RWPE2 (cell line): Measurements from ENCODE around the gene SMAD6.

Experiments used
- ATAC-seq: fragments of 200-7000 bp; cut with Tn5 transposase; 3 replicates; pipeline ENCODE4 v1.9.1; 2021; ENCODE audit warnings: low read depth
- DNase-seq: peaks from one replicate; pipeline ENCODE4 v3.0.0-alpha.2; 2020; ENCODE audit warnings: low spot score
- H3K27ac ChIP-seq: fragments of 450-650 bp; 2 replicates; pipeline ENCODE4 v1.5.1; 2017; ENCODE audit warnings: mild to moderate bottlenecking; ENCODE audit not compliant: poor library complexity, severe bottlenecking
- H3K27me3 ChIP-seq: fragments of 250-450 bp; sonication (Bioruptor Pico); 2 replicates; pipeline ENCODE4 v1.5.1; 2021; ENCODE audit warnings: mild to moderate bottlenecking, moderate library complexity; ENCODE audit not compliant: insufficient read depth, poor library complexity, severe bottlenecking
- H3K36me3 ChIP-seq: fragments of 250-450 bp; sonication (Bioruptor Pico); 2 replicates; pipeline ENCODE4 v1.5.1; 2020; ENCODE audit warnings: low read depth, mild to moderate bottlenecking, moderate library complexity
- H3K4me1 ChIP-seq: fragments of 250-450 bp; sonication (Bioruptor Pico); 2 replicates; pipeline ENCODE4 v1.5.1; 2021; ENCODE audit warnings: mild to moderate bottlenecking, moderate library complexity; ENCODE audit not compliant: insufficient read depth, poor library complexity, severe bottlenecking
- H3K4me3 ChIP-seq: fragments of 250-450 bp; sonication (Bioruptor Pico); 2 replicates; pipeline ENCODE4 v1.5.1; 2021; ENCODE audit warnings: mild to moderate bottlenecking, moderate library complexity; ENCODE audit not compliant: severe bottlenecking
- H3K9me3 ChIP-seq: fragments of 250-450 bp; sonication (Bioruptor Pico); 2 replicates; pipeline ENCODE4 v1.5.1; 2021; ENCODE audit warnings: mild to moderate bottlenecking, moderate library complexity; ENCODE audit not compliant: severe bottlenecking
- TF ChIP-seq, protein P1 (sequence below): fragments of 450-650 bp; IDR thresholded peaks from one replicate; pipeline ENCODE4 v1.5.1; 2017; ENCODE audit warnings: mild to moderate bottlenecking, moderate library complexity; ENCODE audit not compliant: poor library complexity, severe bottlenecking

SMAD6 gene

DNA sequence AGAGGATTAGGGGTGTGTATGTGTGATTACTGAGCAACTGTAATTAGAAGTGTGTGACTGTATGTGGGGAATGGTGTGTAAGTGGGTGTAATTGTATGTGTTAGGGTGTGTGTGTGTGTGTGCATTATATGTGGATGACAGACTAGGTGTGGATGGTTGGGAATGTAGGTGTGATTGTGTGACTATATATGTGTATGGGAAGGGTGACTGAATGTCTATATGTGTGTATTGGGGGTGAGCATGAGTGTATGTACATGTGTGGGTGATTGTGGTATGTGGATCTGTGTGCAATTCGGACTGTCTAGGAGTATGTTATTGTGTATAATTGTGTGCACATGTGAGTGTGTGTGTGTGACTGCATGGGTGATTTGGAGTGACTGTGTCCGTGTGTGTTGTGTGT, 43.2 kb upstream of the SMAD6 start:
- Histone ChIP-seq H3K9me3 (no peaks in the 10 kb centered on the region), H3K27ac (no peak overlapping the region), H3K4me1 (peaks cover 6% of the 10 kb centered on the region), H3K27me3 (no peaks in the 10 kb centered on the region), H3K36me3 (no peaks in the 10 kb centered on the region), H3K4me3 (no peak overlapping the region)
- no peak for DNase-seq
- ATAC-seq = no peak
- TF ChIP-seq, protein P1, sequence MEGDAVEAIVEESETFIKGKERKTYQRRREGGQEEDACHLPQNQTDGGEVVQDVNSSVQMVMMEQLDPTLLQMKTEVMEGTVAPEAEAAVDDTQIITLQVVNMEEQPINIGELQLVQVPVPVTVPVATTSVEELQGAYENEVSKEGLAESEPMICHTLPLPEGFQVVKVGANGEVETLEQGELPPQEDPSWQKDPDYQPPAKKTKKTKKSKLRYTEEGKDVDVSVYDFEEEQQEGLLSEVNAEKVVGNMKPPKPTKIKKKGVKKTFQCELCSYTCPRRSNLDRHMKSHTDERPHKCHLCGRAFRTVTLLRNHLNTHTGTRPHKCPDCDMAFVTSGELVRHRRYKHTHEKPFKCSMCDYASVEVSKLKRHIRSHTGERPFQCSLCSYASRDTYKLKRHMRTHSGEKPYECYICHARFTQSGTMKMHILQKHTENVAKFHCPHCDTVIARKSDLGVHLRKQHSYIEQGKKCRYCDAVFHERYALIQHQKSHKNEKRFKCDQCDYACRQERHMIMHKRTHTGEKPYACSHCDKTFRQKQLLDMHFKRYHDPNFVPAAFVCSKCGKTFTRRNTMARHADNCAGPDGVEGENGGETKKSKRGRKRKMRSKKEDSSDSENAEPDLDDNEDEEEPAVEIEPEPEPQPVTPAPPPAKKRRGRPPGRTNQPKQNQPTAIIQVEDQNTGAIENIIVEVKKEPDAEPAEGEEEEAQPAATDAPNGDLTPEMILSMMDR = no peak

DNA sequence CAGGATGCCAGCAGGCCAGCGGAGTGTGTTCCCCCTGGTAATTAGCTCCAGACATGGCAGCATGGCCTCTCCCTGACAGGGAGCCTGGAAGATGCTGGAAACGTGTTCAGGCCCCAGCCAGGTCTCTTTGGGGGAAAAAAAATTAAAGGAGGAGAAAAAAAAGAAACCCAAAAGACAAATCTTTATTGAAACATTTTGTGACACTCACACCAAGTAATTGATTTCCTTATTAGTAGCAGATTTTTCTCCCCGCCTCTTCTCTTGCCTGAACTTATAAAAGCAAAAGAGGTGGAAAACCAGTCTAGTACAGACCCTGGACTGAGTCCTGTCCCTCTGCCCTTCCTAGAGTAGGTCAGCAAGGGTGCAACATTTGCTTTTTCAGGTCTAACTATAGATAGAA, 42.7 kb upstream of the SMAD6 start:
- Histone ChIP-seq H3K4me1 (peaks cover 6% of the 10 kb centered on the region), H3K27me3 (no peaks in the 10 kb centered on the region), H3K9me3 (no peaks in the 10 kb centered on the region), H3K4me3 (no peak overlapping the region), H3K27ac (no peak overlapping the region), H3K36me3 (no peaks in the 10 kb centered on the region)
- TF ChIP-seq, protein P1 = no peak
- ATAC-seq = no peak
- no peak for DNase-seq

DNA sequence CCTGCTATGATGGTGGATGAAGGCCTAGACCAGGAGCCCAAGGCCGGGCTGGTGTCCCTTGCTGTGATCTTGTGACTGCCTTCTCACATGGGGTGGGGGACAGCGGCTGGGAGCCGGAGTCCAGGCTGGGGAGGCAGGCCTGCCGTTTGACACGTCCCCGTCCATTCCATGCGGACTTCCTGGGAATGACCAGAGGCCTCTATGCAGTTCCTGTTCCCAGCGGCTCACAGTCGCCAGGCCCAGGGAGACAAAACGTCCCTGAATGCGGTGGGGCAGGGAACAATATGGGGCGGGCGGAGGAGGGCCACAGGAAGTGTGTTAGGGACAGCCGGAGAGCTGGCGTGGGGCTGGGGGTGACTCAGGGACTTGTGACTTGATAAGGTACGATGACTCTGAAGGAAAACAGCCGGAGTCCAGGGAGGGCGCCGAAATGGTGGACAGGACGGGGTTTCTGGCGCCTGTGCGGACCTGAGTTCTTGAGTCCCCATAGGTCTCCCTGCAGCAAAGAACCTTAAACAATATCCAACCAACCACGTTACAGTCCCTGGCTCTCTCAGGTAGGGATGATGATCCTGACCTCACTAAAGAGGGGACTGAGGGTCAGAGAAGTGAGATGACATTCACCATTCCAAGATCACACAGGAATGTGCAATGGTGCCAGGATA, 40.5 kb upstream of the SMAD6 start:
- no peak for DNase-seq
- Histone ChIP-seq H3K27ac (no peak overlapping the region), H3K36me3 (no peaks in the 10 kb centered on the region), H3K27me3 (no peaks in the 10 kb centered on the region), H3K9me3 (no peaks in the 10 kb centered on the region), H3K4me1 (no peaks in the 10 kb centered on the region), H3K4me3 (no peak overlapping the region)
- no peak; the same call in 2 of the 3 replicates for ATAC-seq
- TF ChIP-seq, protein P1 = no peak

DNA sequence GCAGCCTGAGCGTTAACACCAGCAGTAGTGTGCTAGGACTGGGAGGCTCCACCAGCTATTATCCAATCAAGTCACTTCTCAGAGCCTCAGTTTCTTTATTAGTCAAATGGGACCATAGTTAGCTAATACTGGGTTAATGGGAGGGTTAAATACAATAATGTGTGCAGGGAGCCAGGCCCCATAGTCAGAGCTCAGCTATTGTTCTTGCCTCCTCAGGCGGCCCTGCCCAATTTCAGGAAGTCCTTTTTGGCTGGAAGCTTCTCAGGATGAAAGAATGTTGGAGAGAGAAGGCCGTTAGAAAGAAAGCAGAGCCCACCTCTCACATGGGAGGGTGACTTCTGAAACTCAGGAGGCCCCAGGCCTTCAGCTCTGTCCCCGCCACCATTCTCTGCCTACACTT, 39.5 kb upstream of the SMAD6 start:
- Histone ChIP-seq H3K4me1 (no peaks in the 10 kb centered on the region), H3K36me3 (no peaks in the 10 kb centered on the region), H3K9me3 (no peaks in the 10 kb centered on the region), H3K4me3 (no peak overlapping the region), H3K27me3 (no peaks in the 10 kb centered on the region), H3K27ac (no peak overlapping the region)
- TF ChIP-seq, protein P1 = no peak
- ATAC-seq (no peak), DNase-seq (no peak)

DNA sequence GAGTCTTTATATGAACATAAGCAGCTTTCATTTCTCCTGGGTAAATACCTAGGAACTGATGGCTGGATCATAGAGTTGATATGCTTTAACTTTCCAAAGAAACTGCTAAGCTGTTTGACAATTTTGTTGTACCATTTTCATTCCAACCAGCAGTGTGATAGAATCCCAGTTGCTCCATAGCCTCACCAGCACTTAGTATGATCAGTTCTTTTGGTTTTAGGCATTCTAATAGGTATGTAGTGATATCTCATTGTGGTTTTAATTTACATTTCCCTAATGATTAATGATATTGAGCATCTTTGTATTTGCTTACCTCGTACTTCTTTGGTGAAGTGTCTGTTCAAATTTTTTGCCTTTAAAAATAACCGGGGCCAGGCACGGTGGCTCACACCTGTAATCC, 38.4 kb upstream of the SMAD6 start:
- TF ChIP-seq, protein P1 = no peak
- ATAC-seq = no peak
- H3K9me3 ChIP-seq = no peaks in the 10 kb centered on the region

More for the DNA sequence above, 38.4 kb upstream of the SMAD6 start:
- H3K4me1 ChIP-seq = no peaks in the 10 kb centered on the region
- DNase-seq = no peak
- no peak overlapping the region for H3K4me3 ChIP-seq
- H3K27me3 ChIP-seq = no peaks in the 10 kb centered on the region
- no peak overlapping the region for H3K27ac ChIP-seq
- H3K36me3 ChIP-seq = no peaks in the 10 kb centered on the region
